ENCODE measurements around the gene RPGRIP1.
"Not testable (repeated sequence)": the region's sequence is repeated elsewhere in the genome, so short reads cannot be mapped to it uniquely, and the experiment has no call there.

DNA sequence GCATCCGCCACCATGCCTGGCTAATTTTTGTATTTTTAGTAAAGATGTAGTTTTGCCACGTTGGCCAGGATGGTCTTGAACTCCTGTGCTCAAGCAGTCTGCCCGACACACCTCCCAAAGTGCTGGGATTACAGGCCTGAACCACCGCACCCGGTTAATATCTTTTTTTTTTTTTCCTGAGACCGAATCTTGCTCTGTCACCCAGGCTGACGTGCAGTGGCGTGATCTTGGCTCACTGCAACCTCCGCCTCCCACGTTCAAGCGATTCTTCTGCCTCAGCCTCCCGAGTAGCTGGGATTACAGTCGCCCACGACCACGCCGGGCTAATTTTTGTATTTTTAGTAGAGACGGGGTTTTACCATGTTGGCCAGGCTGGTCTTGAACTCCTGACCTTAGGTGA is 7.2 kb upstream of the RPGRIP1 start:
- not testable (repeated sequence) for TF ChIP-seq CTCF (IDR thresholded peaks at IDR 0.05; ENCODE audit: low read length); EZH2phosphoT487 (IDR thresholded peaks at IDR 0.05; ENCODE audit: low read length); EZH2 (optimal IDR thresholded peaks at IDR 0.05; ENCODE audit: low read depth, low read length)

All from MM.1S (cell line).